GM23248 (cell line): ENCODE measurements around the gene SLC4A11. TPM values are rescaled to one million over a fixed set of nuclear protein-coding genes. Genes with fewer than 3 reads are reported as not detected.

Experiments
- DNase-seq: peaks from one replicate; pipeline ENCODE4 v3.0.0-alpha.2; 2015
- H2AFZ ChIP-seq: fragments of 200-600 bp; sonication (generic); 2 replicates; pipeline ENCODE4 v1.6.1; 2016; ENCODE audit warnings: antibody characterized with exemption
- H3F3A ChIP-seq: fragments of 200-600 bp; sonication (generic); 2 replicates; pipeline ENCODE4 v1.6.1; 2016; ENCODE audit warnings: mild to moderate bottlenecking, antibody characterized with exemption, mixed run types; ENCODE audit not compliant: insufficient read depth
- H3K27ac ChIP-seq: fragments of 200-600 bp; sonication (generic); 2 replicates; pipeline ENCODE4 v1.5.1; 2016; ENCODE audit warnings: mild to moderate bottlenecking
- H3K27me3 ChIP-seq: fragments of 200-600 bp; sonication (generic); replicated peaks from 2 replicates; pipeline ENCODE4 v1.6.1; 2016; ENCODE audit warnings: mild to moderate bottlenecking; ENCODE audit not compliant: insufficient read depth
- H3K36me3 ChIP-seq: fragments of 200-600 bp; sonication (generic); 2 replicates; pipeline ENCODE4 v1.6.1; 2016; ENCODE audit warnings: low read depth, mild to moderate bottlenecking
- H3K4me1 ChIP-seq: fragments of 200-600 bp; sonication (generic); 2 replicates; pipeline ENCODE4 v1.6.1; 2016; ENCODE audit warnings: mild to moderate bottlenecking; ENCODE audit not compliant: insufficient read depth
- H3K4me2 ChIP-seq: fragments of 200-600 bp; sonication (generic); one replicate; pipeline ENCODE4 v1.6.1; 2016; ENCODE audit warnings: mild to moderate bottlenecking; ENCODE audit not compliant: unreplicated experiment
- H3K4me3 ChIP-seq: fragments of 200-600 bp; sonication (generic); 2 replicates; pipeline ENCODE4 v1.5.1; 2016; ENCODE audit warnings: mild to moderate bottlenecking
- H3K79me2 ChIP-seq: fragments of 200-600 bp; sonication (generic); 2 replicates; pipeline ENCODE4 v1.6.1; 2016; ENCODE audit warnings: mild to moderate bottlenecking; ENCODE audit not compliant: insufficient read depth
- H3K9ac ChIP-seq: fragments of 200-600 bp; sonication (generic); 2 replicates; pipeline ENCODE4 v1.6.1; 2016; ENCODE audit warnings: mild to moderate bottlenecking
- H3K9me2 ChIP-seq: fragments of 200-600 bp; sonication (generic); 2 replicates; pipeline ENCODE4 v1.6.1; 2016; ENCODE audit warnings: mixed run types, mild to moderate bottlenecking, moderate library complexity; ENCODE audit not compliant: insufficient read depth
- H3K9me3 ChIP-seq: fragments of 200-600 bp; sonication (generic); one replicate; pipeline ENCODE4 v1.6.1; 2017; ENCODE audit warnings: low read depth
- H4K20me1 ChIP-seq: fragments of 200-600 bp; sonication (generic); 2 replicates; pipeline ENCODE4 v1.6.0; 2016; ENCODE audit not compliant: insufficient read depth
- EZH2 ChIP-seq: fragments of 200-600 bp; sonication (generic); IDR thresholded peaks from 2 replicates; pipeline ENCODE4 v1.6.1; 2018; ENCODE audit warnings: antibody characterized with exemption, mild to moderate bottlenecking; ENCODE audit not compliant: insufficient read depth, poor library complexity, severe bottlenecking
- EZH2phosphoT487 ChIP-seq: fragments of 200-600 bp; sonication (generic); IDR thresholded peaks from 2 replicates; pipeline ENCODE4 v1.6.1; 2018; ENCODE audit warnings: antibody characterized with exemption, moderate library complexity, mild to moderate bottlenecking, low read depth; ENCODE audit not compliant: insufficient read depth
- WGBS, 2 experiments: methylation state at CpG; one replicate each; pipeline ENCODE4 v1.1.6; 2015 to 2017; ENCODE audit warnings: low lambda C conversion rate in 2 of 2, low coverage in 1 of 2; ENCODE audit errors: missing lambda C conversion rate in 2 of 2; 5-methylcytosine and 5-hydroxymethylcytosine counted together
- in situ Hi-C: fragments of 300-500 bp; cut with MboI; formaldehyde crosslinking; loops from 2 replicates; pipeline ENCODE4 v1.15.0; 2020
- polyA plus RNA-seq: library from polyadenylated mRNA; unstranded; fragments of >200 nt; fragmentation: Nextera tagmentation; extraction: Ambion mirVana; gene quantifications from 2 replicates; pipeline ENCODE4 v1.2.1, GENCODE V29; 2016
- total RNA-seq: library from RNA; depleted of rRNA; stranded (reverse); fragments of >200 nt; shearing (Covaris generic); gene quantifications from 2 replicates; pipeline ENCODE4 v1.2.3, GENCODE V29; 2014; rRNA removed

SLC4A11 gene
- total RNA-seq = 0.63 and 0.65 TPM in 2 replicates
- 1.1 and 1.2 TPM in 2 replicates for polyA plus RNA-seq

DNA sequence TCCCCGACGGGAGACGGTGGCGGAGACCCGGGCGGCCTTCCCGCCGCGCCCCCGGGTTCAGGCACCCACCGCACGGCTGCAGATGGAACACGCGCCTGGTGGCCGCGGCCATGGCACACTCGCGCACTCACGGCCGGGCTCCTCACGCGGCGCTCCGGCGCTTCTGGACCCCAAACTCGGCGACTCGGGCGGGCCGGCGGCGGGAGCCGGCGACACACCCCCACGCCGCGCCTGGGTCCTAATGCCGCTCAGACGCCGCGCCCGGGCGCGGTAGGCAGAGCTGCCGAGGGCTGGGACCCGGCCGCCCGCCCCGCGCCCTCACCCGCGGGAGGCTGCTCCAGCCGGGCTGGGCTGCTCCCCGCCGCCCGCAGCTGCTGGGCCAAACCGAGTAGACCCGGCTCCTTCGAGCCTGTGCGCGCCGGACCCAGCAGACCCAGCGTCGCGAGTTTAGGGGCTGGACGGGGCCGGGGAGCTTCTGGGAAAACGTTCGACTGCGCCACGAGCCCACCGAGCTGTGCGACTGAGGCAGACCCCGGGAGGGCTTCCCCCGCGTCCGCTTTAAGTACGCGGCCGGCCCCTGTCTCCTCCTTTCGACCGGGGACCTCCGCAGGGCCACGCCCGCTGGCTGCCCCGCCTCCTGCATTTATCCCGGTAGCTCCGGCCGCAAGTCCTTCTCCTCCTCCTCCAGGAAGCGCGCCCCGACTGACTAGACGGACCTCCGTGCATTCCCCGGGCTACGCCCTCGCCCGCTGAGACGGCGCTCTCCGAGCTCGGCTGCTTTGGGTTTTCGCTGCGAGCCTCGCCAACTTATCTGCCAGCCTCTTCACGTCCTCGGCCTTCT is at the start of gene SLC4A11:
TSS of gene SLC4A11 (minus strand) at position 165 of the 841 bp plus-strand sequence. CDS start at position 112, 53 bp downstream.
- no peak within 1 kb of the TSS for H3K27ac ChIP-seq
- H4K20me1 ChIP-seq = no peaks in the 10 kb centered on the region
- peak within 1 kb of the TSS; percentile 75 for H3K4me3 ChIP-seq
- no peaks in the 10 kb centered on the region for H3K36me3 ChIP-seq
- peak within 1 kb of the TSS; percentile 46 for H3K9ac ChIP-seq
- H3K9me2 ChIP-seq = no peaks in the 10 kb centered on the region
- WGBS, 2 experiments = 1 to 2% methylated on average over 57 to 79 of the region's 107 CpGs
- H3K27me3 ChIP-seq = peaks cover 8% of the 10 kb centered on the region; the same call in 1 of the 2 replicates
- H3K79me2 ChIP-seq = no peaks in the 10 kb centered on the region
- H3K4me1 ChIP-seq = no peaks in the 10 kb centered on the region
- DNase-seq = peak; percentile 79
- no peaks in the 10 kb centered on the region for H3K9me3 ChIP-seq
- H2AFZ ChIP-seq = peak within 1 kb of the TSS; percentile 95
- in situ Hi-C loops = no loop called here
- H3K4me2 ChIP-seq = peak within 1 kb of the TSS; percentile 67
- H3F3A ChIP-seq = no peaks in the 10 kb centered on the region
- TF ChIP-seq EZH2phosphoT487 = no peak

DNA sequence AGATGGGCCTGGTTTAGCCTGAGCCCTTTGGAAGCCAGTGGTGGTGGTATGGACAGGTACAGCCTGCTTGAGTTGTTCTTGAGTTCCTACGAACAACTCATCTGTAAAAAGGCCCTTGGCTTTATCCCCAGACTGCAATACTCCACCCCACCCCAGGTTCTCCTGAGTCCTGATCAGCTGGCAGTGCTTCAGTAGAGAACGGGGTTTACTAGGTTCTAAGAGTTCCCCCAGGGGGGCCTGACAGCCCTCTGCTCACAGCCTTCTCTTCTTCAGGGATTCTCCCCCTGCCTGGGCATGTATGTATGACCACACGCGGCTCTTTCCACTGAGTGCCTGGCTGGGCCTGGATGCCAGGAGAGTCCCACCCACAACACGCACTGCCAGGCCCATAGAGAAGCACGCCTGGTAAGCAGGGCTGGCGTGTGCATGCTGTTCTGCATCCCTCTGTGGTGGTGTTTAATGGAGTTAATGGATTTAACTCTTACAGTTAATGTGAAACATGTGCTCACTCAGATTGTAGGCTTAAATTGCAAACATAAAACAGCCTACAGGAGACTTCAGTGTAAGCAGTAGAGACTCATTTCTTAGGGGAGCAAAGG is 44.3 kb upstream of the SLC4A11 start:
- peaks cover 23% of the 10 kb centered on the region; the same call in 1 of the 2 replicates for H3K36me3 ChIP-seq
- no peaks in the 10 kb centered on the region for H4K20me1 ChIP-seq
- in situ Hi-C loops = no loop called here
- no peak overlapping the region for H3K9ac ChIP-seq
- H3K79me2 ChIP-seq = no peaks in the 10 kb centered on the region
- H3K27ac ChIP-seq = no peak overlapping the region
- H3K27me3 ChIP-seq = no peaks in the 10 kb centered on the region
- DNase-seq = no peak
- WGBS, 2 experiments = 69 to 81% methylated on average over 7 of the region's 7 CpGs
- no peaks in the 10 kb centered on the region for H3K9me3 ChIP-seq
- H3K9me2 ChIP-seq = no peaks in the 10 kb centered on the region
- H3F3A ChIP-seq = no peaks in the 10 kb centered on the region
- TF ChIP-seq EZH2phosphoT487 = no peak
- no peak for TF ChIP-seq EZH2
- no peak overlapping the region for H3K4me2 ChIP-seq
- H3K4me3 ChIP-seq = no peak overlapping the region
- no peak overlapping the region for H2AFZ ChIP-seq
- H3K4me1 ChIP-seq = no peaks in the 10 kb centered on the region

DNA sequence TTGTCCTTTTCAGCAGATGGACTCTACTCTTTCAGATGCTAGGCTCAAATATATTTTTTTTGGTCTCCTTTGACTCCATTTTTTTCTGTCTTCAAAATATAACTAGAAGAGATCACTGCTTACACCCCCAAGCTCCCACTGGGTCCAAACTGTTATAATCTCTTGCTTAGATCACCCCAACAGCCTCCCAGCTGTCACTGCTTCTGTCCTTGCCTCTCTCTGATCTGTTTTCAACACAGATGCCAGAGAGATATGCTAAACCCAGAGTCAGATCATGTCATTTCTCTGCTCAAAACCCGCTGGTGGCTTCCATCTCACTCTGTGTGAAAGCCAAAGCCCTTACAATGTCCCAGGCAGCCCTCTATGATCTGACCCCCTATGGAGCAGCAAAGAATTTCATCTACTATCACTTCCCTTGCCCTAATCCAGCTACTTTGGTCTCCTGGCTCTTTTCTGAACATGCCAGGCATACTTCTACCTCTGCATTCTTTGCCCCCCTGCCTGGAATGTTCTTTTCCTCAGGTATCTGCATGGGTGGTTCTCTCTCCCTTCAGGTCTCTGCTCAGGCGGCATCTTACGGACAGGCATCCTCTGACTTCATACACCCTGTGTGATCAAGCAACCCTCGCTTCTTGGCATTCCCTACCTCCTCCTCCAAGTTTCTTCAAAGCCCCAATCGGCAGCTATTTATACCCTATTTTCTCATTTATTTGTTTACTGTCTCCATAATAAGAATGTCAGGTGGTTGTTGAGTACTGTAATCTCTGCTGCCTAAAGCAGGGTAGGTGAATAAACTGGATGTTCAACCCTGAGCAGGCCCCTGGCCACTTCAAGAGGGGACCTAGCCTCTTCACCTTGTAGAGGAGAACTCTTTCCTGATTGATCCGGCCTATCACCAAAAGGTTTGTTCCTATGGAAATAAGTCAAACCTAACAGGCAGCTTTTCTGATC is 43.6 kb upstream of the SLC4A11 start:
- no peak overlapping the region for H2AFZ ChIP-seq
- WGBS, 2 experiments = 98% methylated on average over 6 of the region's 6 CpGs
- H3K9ac ChIP-seq = no peak overlapping the region
- H3K9me3 ChIP-seq = no peaks in the 10 kb centered on the region
- H3K36me3 ChIP-seq = peaks cover 29% of the 10 kb centered on the region; the same call in 1 of the 2 replicates
- no peaks in the 10 kb centered on the region for H3K9me2 ChIP-seq
- no peaks in the 10 kb centered on the region for H3K79me2 ChIP-seq
- H4K20me1 ChIP-seq = no peaks in the 10 kb centered on the region
- no peaks in the 10 kb centered on the region for H3F3A ChIP-seq
- DNase-seq = no peak
- in situ Hi-C loops = no loop called here
- H3K27ac ChIP-seq = no peak overlapping the region
- TF ChIP-seq EZH2 (no peak), EZH2phosphoT487 (no peak)
- H3K4me3 ChIP-seq = no peak overlapping the region
- H3K4me1 ChIP-seq = no peaks in the 10 kb centered on the region
- no peaks in the 10 kb centered on the region for H3K27me3 ChIP-seq
- no peak overlapping the region for H3K4me2 ChIP-seq

DNA sequence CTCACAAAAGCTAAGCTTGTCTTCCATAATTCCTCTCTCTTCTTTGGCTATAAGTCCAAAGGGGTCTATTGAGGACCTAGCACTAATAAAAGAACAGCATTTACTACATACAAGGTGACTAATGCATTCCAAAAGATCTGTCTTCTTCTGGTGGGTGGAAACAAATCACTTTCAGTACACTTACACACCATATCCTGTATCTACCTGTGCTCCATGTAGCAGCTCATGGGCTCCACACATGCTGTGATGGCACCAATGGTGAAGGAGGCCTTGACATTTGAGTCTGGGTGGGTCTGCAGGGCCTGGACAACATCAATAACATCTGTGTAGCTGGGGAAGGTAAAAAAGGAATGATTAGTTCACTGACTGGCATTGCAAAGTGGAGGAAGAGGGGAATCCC is 42.4 kb upstream of the SLC4A11 start:
- no peaks in the 10 kb centered on the region for H3K9me2 ChIP-seq
- no peak overlapping the region for H3K9ac ChIP-seq
- in situ Hi-C loops = no loop called here
- H3F3A ChIP-seq = no peaks in the 10 kb centered on the region
- H3K4me1 ChIP-seq = no peaks in the 10 kb centered on the region
- TF ChIP-seq EZH2 (no peak), EZH2phosphoT487 (no peak)
- no peaks in the 10 kb centered on the region for H3K79me2 ChIP-seq
- no peaks in the 10 kb centered on the region for H3K9me3 ChIP-seq
- H3K4me2 ChIP-seq = no peak overlapping the region
- H3K27me3 ChIP-seq = no peaks in the 10 kb centered on the region
- no peak for DNase-seq
- no peak overlapping the region for H3K4me3 ChIP-seq
- H4K20me1 ChIP-seq = no peaks in the 10 kb centered on the region
- peaks cover 29% of the 10 kb centered on the region; the same call in 1 of the 2 replicates for H3K36me3 ChIP-seq
- H2AFZ ChIP-seq = no peak overlapping the region
- no peak overlapping the region for H3K27ac ChIP-seq
